Duodenal mucosa (tissue), 2 donors: ENCODE data around the gene SPDYE17.
"Not testable (repeated sequence)": the region's sequence is repeated elsewhere in the genome, so short reads cannot be mapped to it uniquely, and the experiment has no call there.

ENCODE experiments used
- H3K27ac ChIP-seq: one replicate; pipeline ENCODE4 v1.7.0; 2013; ENCODE audit warnings: low read depth, low read length
- H3K27me3 ChIP-seq, 2 donors: one replicate each; pipeline ENCODE4 v1.7.0; 2013; ENCODE audit warnings: low read length in 2 of 2, control low read depth in 1 of 2; ENCODE audit not compliant: insufficient read depth in 2 of 2, control insufficient read depth in 1 of 2
- H3K36me3 ChIP-seq, 2 donors: one replicate each; pipeline ENCODE4 v1.7.0; 2013; ENCODE audit warnings: low read length in 2 of 2, control low read depth in 1 of 2; ENCODE audit not compliant: insufficient read depth in 2 of 2, control insufficient read depth in 1 of 2
- H3K4me1 ChIP-seq, 2 donors: one replicate each; pipeline ENCODE4 v1.7.0; 2013; ENCODE audit warnings: low read length in 2 of 2, control low read depth in 1 of 2; ENCODE audit not compliant: insufficient read depth in 2 of 2, control insufficient read depth in 1 of 2
- H3K4me3 ChIP-seq, 2 donors: one replicate each; pipeline ENCODE4 v1.7.0; 2013; ENCODE audit warnings: low read length in 2 of 2, low read depth in 1 of 2
- H3K9ac ChIP-seq, 2 donors: one replicate each; pipeline ENCODE4 v1.7.0; 2013; ENCODE audit warnings: low read length in 2 of 2, low read depth in 1 of 2
- H3K9me3 ChIP-seq, 2 donors: one replicate each; pipeline ENCODE4 v1.7.0; 2013; ENCODE audit warnings: low read length in 2 of 2, control low read depth in 1 of 2; ENCODE audit not compliant: control insufficient read depth in 1 of 2

The SPDYE17 gene

DNA sequence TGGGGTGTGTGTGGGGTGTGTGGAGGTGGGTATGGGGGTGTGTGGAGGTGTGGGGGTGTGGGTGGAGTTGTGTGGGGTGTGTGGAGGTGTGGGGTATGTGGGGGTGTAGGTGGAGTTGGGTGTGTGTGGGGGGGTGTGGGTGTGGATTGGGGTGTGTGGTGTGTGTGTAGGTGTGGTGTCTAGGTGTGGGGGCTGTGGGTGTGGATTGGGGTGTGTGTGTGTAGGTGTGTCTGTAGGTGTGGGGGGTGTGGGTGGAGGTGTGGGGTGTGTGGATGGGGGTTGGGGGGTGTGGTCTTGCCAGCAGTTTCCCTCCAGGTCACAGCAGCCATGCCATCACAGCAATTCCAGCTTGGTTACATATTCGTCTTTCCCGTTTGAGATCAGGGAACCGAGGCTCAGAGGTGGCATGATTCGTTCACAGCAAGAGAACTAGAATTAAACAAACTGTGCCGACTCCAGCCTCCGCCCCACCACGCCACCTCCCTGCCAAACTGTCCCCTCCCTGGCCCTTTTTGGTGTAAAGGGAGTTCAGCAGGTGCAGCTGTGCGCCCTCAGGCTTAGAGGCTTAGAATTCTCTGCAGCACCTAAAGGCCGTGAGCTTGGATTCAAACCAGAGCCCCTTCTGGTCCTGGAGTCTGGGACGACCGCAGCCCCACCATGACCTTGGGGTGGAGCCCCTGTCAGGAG is 33.3 kb downstream of the SPDYE17 start:
- not testable (repeated sequence) for H3K4me3 ChIP-seq, H3K9me3 ChIP-seq, H3K27me3 ChIP-seq, H3K4me1 ChIP-seq, H3K27ac ChIP-seq, H3K9ac ChIP-seq, H3K36me3 ChIP-seq

DNA sequence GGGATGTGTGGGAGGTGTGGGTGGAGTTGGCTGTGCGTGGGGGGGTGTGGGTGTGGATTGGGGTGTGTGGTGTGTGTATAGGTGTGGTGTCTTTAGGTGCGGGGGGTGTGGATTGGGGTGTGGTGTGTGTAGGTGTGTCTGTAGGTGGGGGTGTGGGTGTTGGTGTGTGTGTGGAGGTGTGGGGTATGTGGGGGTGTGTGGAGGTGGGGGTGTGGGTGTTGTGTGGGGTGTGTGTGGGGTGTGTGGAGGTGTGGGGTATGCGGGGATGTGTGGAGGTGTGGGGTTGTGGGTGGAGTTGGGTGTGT is 33.9 kb downstream of the SPDYE17 start:
- no peak overlapping the region for H3K27ac ChIP-seq
- H3K4me3 ChIP-seq, result no peak overlapping the region
- H3K4me1 ChIP-seq, result no peaks in the 10 kb centered on the region
- no peaks in the 10 kb centered on the region for H3K27me3 ChIP-seq
- no peak overlapping the region for H3K9ac ChIP-seq
- no peaks in the 10 kb centered on the region for H3K36me3 ChIP-seq
- H3K9me3 ChIP-seq, result no peaks in the 10 kb centered on the region

DNA sequence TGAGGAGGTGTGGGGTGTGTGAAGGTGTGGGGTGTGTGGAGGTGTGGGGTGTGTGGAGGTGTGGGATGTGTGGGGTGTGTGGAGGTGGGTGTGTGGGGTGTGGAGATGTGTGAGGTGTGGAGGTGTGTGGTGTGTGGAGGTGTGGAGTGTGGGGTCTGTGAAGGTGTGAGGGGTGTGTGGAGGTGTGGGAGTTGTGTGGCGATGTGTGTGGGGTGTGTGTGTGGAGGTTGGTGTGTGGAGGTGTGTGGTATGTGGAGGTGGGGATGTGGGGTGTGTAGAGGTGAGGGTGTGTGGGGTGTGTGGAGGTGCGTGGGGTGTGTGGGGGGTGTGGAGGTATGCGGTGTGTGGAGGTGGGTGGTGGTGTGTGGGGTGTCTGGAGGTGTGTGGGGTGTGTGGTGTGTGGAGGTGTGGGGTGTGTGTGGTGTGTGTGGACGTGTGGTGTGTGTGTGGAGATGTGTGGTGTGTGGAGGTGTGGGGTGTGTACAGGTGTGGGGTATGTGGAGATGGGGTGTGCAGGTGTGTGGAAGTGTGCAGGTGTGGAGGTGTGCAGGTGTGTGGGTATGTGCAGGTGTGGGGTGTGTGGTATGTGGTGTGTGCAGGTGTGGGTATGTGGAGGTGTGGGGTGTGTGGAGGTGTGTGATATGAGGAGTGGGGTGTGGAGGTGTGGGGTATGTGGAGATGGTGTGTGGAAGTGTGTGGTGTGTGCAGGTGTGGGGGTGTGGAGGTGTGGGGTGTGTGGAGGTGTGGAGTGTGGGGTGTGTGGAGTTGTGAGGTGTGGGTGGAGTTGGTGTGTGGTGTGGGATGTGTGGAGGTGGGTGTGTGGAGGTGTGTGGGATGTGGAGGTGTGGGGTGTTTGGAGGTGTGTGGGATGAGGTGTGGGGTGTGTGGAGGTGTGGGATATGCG is 34.5 kb downstream of the SPDYE17 start:
- Histone ChIP-seq H3K4me1 (no peaks in the 10 kb centered on the region), H3K9me3 (no peaks in the 10 kb centered on the region), H3K27ac (no peak overlapping the region), H3K27me3 (no peaks in the 10 kb centered on the region), H3K9ac (no peak overlapping the region), H3K4me3 (no peak overlapping the region), H3K36me3 (no peaks in the 10 kb centered on the region)

DNA sequence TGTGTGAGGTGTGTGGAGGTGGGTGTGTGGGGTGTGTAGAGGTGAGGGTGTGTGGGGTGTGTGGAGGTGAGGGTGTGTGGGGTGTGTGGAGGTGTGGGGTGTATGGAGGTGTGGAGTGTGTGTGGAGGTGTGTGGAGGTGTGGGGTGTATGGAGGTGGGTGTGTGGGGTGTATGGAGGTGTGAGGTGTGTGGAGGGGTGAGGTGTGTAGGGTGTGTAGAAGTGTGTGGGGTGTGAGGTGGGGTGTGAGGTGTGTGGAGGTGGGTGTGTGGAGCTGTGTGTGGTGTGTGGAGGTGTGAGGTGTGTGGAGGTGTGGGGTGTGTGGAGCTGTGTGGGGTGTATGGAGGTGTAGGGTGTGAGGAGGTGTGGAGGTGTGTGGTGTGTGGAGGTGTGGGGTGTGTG is 35.2 kb downstream of the SPDYE17 start:
- not testable (repeated sequence) for H3K27me3 ChIP-seq, H3K9ac ChIP-seq, H3K27ac ChIP-seq, H3K36me3 ChIP-seq, H3K4me3 ChIP-seq, H3K9me3 ChIP-seq, H3K4me1 ChIP-seq

DNA sequence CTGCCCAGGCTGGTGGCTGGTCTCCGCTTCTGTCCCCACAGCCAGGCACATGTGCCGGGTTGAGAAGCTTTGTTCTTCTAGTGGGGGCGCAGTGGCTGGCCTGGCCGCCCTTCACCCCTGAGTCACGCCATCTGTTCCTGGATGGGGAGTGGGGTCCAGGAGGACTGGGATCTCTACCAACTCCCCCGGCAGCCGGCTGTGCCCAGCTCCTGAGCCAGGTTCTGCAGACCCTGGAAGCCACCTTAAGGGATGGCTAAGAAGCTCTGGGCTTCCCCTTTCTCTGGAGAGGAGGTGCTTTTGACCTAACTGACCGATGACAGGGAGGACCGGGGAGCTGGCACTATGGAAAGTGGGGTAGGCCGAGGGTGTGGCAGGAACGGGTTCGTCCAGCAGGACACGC is 37.9 kb downstream of the SPDYE17 start:
- H3K36me3 ChIP-seq, H3K27me3 ChIP-seq, H3K9ac ChIP-seq, H3K27ac ChIP-seq, H3K9me3 ChIP-seq, H3K4me3 ChIP-seq, H3K4me1 ChIP-seq: not testable (repeated sequence)

DNA sequence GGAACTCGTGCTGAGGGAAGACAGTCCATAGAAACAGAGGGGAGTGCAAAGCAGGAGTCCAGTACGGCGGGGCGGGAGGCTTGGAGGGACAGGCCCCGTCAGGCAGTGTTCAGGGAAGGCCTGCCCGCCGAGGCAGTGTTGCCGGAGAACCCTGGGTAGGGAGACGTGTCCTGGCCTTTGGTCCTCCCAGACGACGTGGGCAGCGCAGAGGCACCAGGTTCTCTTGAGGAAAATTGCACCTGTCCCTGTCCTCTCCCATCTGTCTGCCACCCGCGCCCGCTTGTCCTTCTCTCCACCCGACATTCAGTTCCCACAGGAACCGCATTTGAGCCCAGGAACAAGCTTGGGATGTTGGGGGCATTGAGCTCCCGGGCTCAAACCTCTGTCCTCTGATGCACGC is 38.3 kb downstream of the SPDYE17 start:
- not testable (repeated sequence) for H3K36me3 ChIP-seq, H3K4me1 ChIP-seq, H3K27ac ChIP-seq, H3K9me3 ChIP-seq, H3K4me3 ChIP-seq, H3K9ac ChIP-seq, H3K27me3 ChIP-seq

DNA sequence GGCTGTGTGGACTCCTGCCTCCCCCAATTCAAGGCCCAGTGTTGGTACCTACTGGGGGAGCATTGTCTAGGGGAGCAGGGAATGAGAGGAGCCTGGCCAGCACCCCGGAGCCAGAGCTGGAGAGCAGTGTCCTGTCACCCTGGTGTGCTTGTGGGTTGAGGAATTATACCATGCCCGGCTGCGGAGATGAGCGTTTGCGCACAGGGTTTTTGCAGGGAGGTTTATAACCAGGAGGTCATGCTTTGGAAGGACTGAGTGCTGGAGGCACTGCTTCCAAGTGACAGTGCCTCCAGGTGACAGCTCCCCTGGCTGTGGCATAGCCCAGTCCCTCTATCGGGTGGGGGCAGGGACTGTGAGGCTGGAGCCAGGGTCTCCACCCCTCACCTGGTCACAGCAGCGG is 39.3 kb downstream of the SPDYE17 start:
- H3K4me1 ChIP-seq, result not testable (repeated sequence)

DNA sequence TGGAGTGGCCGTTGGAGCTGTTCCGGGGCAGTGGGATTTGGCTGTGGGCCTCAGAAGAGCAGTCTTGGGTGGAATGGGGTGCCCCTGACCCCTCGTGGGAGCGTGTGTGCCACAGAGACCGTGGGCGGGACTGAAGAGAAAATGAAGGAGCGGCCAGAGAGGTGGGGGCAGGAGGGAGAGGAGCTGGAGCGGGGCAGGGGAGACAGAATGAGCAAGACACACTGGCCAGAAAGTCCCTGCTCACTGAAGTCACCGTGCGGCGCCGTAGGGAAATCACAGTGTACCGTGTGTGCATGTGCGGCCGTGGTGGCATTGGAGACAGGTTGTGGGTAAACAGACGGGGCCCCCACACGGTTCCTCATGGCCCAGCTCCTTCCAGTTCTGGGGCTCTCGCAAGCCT is 40.0 kb downstream of the SPDYE17 start:
- H3K36me3 ChIP-seq, H3K9ac ChIP-seq, H3K4me3 ChIP-seq, H3K4me1 ChIP-seq, H3K9me3 ChIP-seq, H3K27ac ChIP-seq, H3K27me3 ChIP-seq: not testable (repeated sequence)

More for the DNA sequence above, 39.3 kb downstream of the SPDYE17 start:
- not testable (repeated sequence) for H3K27me3 ChIP-seq, H3K4me3 ChIP-seq, H3K9me3 ChIP-seq, H3K9ac ChIP-seq, H3K36me3 ChIP-seq, H3K27ac ChIP-seq

DNA sequence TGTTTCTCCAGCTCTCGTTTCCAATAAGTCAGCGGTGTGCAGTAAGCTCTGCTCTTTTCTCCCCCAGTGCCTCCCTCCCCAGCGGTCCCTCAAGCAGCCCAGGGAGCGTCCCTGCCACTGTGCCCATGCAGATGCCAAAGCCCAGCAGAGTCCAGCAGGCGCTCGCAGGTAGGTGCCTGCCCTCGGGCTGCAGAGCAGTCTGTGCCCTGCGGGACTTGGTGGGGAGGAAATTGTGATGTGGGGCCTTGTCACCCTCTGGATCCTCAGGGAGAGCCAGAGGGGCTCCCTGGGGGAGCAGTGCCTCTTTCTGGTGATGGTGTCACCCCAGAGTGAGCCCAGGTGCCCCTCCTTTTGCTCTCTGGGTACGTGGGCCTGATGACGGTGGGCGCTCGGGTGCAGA is 42.0 kb downstream of the SPDYE17 start:
- not testable (repeated sequence) for H3K27ac ChIP-seq, H3K9me3 ChIP-seq, H3K4me3 ChIP-seq, H3K4me1 ChIP-seq, H3K36me3 ChIP-seq, H3K27me3 ChIP-seq, H3K9ac ChIP-seq

DNA sequence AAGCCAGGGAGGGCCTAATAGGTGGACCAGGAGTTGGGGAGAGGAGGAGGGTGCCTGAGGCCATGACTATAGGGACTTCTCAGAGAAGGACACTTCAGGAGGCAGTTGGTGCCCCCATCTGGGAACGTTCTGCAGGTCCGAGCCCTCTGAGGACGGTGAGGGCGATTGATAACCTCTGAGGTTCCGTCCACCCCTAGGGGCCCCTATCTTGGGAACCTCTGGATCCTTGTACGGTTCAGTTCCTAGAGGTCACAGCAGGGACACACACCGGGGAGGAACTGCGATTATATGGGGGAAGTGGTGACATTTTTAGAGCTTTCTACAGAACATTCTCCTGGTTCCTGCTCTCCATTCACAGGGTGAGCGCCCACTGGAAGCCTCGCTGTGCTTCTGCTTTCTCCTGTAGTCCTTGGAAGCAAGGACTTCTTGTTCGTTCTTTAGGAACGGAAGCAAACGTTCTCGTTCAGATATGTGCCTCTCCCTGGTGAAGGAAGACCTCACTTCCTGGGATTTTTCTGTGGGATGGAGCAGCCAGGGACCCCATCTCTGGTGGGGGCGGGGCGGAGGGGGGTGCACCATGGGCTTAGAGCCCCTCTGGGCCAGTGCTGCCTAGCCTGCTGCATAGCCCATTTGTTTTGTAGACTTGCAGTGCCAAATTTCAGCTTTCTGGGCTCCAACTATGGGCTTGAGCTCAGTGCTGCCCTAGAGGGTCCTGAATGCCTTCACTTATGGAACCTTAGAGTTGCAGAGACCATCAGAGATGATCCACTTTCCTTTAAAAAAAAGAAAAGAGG is 46.0 kb downstream of the SPDYE17 start:
- not testable (repeated sequence) for H3K27me3 ChIP-seq, H3K36me3 ChIP-seq, H3K9ac ChIP-seq, H3K4me1 ChIP-seq, H3K4me3 ChIP-seq, H3K9me3 ChIP-seq, H3K27ac ChIP-seq
